ENCODE data around the gene NASP. TPM values are rescaled to one million over a fixed set of nuclear protein-coding genes. Genes with fewer than 3 reads are reported as not detected.
A peak's percentile ranks its signal among the peaks of the same experiment; 100 is the strongest.

The NASP gene, protein sequence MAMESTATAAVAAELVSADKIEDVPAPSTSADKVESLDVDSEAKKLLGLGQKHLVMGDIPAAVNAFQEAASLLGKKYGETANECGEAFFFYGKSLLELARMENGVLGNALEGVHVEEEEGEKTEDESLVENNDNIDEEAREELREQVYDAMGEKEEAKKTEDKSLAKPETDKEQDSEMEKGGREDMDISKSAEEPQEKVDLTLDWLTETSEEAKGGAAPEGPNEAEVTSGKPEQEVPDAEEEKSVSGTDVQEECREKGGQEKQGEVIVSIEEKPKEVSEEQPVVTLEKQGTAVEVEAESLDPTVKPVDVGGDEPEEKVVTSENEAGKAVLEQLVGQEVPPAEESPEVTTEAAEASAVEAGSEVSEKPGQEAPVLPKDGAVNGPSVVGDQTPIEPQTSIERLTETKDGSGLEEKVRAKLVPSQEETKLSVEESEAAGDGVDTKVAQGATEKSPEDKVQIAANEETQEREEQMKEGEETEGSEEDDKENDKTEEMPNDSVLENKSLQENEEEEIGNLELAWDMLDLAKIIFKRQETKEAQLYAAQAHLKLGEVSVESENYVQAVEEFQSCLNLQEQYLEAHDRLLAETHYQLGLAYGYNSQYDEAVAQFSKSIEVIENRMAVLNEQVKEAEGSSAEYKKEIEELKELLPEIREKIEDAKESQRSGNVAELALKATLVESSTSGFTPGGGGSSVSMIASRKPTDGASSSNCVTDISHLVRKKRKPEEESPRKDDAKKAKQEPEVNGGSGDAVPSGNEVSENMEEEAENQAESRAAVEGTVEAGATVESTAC
- total RNA-seq (2014; rRNA removed; shearing (Covaris generic)) (210 and 267 TPM in 2 replicates), total RNA-seq (2022) (373 and 394 TPM in 2 replicates), Bru-seq, nascent RNA (percentile 98 among the genes with signal in this experiment), BruChase-seq, experiment 1, labeled RNA remaining after a 6-hour chase (percentile 98 among the genes with signal in this experiment), BruChase-seq, experiment 2, labeled RNA remaining after a 2-hour chase (percentile 98 among the genes with signal in this experiment)
- long read RNA-seq, transcript NASP-202 (14 exons, 1,538 nt): major isoform, 113 of 188 reads
- long read RNA-seq, transcript NASP-201 (15 exons, 3,207 nt): minor isoform, 20 of 188 reads
- long read RNA-seq, partial matches to known transcripts: 14 of 188 reads
- long read RNA-seq, other reads (novel, unspliced or antisense): 37 of 188 reads

DNA sequence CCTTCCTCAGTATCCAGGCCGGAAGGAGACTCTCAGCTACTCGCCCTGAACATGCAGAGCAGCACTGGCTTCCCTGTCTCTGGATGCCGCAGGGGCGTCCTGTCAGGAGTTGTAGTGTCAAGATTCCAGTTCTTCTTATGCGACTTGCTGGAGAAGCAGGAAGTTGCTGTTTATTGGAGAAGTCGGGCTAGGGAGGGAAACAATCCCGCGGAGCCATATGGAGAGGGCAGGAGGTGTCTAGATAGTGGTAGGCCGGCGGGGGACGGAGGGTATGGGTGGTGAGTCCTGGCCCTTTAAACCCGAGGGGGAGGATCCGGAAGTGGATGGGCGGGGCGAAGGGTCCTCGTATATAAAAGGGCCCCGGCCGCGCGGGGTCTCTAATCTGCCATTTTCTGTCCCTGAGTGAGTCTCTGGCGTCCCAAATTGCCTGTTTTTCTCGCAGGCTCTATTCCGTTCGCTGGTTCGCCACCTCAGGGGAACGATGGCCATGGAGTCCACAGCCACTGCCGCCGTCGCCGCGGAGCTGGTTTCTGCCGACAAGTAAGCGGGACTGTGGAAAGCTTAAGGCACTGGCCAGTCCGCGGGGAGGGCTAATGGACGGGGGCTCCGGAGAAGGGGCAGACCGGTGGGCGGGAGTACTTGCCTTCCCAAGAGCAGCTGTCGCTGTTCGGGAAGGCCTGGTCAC is at the start of gene NASP:
Gene NASP (plus strand): TSS at position 376 of the 685 bp plus-strand sequence. CDS start 106 bp downstream, at position 482.
- BruUV-seq (replicated peaks): TSS peak; percentile 77
- Histone ChIP-seq H3K9me2 (ENCODE audit: insufficient read depth, low read length) (no peaks in the 10 kb centered on the region), H3K9me3 (ENCODE audit: low read length) (no peaks in the 10 kb centered on the region), H2AFZ (ENCODE audit: low read length) (peak within 1 kb of the TSS; percentile 88; the same call in 1 of the 2 replicates), H4K20me1 (ENCODE audit: insufficient read depth, low read length) (peaks cover 26% of the 10 kb centered on the region), H3K27ac (ENCODE audit: low read depth, low read length, poor library complexity, severe bottlenecking) (peak within 1 kb of the TSS; percentile 83), H3K4me1 (ENCODE audit: insufficient read depth, low read length, poor library complexity, severe bottlenecking) (peaks cover 50% of the 10 kb centered on the region), H3K79me2 (ENCODE audit: insufficient read depth, low read depth, low read length) (peaks cover 50% of the 10 kb centered on the region), H3K4me2 (ENCODE audit: low read length) (peak within 1 kb of the TSS; percentile 97), H3K4me3 (ENCODE audit: low read depth, low read length, poor library complexity, severe bottlenecking) (peak within 1 kb of the TSS; percentile 99), H3K36me3 (ENCODE audit: insufficient read depth, low read length) (peaks cover 41% of the 10 kb centered on the region)
- ChIA-PET POLR2A (interaction anchor here (0.5 to 2.7 kb wide), 14 partner anchors 9 to 775 kb away, joined by 3 to 9 read pairs (median 4); partner anchors contain the start of genes AKR1A1, MMACHC, MUTYH and TESK2), CTCF (ENCODE audit: unreplicated experiment) (interaction anchor here (2.1 kb wide), 1 partner anchor 33 kb away, joined by 4 read pairs; the partner anchor contains the start of gene AKR1A1)
- DNase-seq (ENCODE audit: low spot score): peak; percentile 87
- TF ChIP-seq, protein P1, sequence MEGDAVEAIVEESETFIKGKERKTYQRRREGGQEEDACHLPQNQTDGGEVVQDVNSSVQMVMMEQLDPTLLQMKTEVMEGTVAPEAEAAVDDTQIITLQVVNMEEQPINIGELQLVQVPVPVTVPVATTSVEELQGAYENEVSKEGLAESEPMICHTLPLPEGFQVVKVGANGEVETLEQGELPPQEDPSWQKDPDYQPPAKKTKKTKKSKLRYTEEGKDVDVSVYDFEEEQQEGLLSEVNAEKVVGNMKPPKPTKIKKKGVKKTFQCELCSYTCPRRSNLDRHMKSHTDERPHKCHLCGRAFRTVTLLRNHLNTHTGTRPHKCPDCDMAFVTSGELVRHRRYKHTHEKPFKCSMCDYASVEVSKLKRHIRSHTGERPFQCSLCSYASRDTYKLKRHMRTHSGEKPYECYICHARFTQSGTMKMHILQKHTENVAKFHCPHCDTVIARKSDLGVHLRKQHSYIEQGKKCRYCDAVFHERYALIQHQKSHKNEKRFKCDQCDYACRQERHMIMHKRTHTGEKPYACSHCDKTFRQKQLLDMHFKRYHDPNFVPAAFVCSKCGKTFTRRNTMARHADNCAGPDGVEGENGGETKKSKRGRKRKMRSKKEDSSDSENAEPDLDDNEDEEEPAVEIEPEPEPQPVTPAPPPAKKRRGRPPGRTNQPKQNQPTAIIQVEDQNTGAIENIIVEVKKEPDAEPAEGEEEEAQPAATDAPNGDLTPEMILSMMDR (conservative IDR thresholded peaks at IDR 0.05; ENCODE audit: low read length): no peak
- TF ChIP-seq EZH2phosphoT487 (IDR thresholded peaks at IDR 0.05; ENCODE audit: borderline replicate concordance, low read depth, low read length): no peak
- intact Hi-C loops (cut with micrococcal nuclease; ENCODE audit: unreplicated experiment): loop anchor here (1.0 to 5.0 kb wide), 4 partner anchors 63 to 258 kb away; partner anchors contain the start of genes MUTYH, PRDX1 and TOE1

DNA sequence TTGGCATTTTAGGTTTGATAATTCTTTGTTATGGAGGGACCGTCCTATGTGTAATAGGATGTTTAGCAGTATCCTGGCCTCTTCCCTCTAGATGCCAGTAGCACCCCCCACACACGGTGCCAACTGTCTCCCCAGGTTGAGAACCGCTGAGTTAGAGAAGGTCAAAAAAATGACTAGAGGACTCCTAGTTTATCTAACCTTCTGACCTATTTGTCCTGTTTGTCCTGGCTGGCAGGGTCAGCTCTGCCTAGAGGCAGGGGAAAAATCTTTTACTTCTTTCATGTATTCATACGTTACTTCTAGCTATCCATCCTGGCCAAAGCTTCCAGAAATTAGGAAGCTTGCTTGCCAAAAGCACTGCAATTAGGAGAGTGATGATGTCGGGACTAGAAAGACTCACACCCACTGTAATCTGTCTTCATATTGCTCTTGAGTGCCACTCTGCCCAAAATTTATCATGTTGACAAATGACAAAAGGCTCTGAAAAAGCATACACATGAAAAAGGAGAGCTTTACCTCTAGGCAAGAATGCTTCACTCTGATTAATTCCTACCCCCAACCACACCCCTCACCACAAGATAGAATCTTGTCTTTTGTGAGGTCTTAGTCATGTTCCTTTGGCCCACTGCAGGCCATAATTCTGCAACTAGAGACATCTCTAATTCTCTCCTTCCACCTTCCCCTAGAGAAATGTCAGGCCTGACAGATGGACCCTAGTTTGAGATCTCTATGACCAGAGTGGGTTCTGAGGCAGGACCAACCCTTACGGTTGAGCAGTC is 47.7 kb upstream of the NASP start:
- ChIA-PET POLR2A (interaction anchor here (0.7 to 1.2 kb wide), 4 partner anchors 14 to 173 kb away, joined by 3 read pairs; partner anchors contain the start of gene PRDX1), CTCF (ENCODE audit: unreplicated experiment) (interaction anchor here (1.3 kb wide), 1 partner anchor 14 kb away, joined by 3 read pairs; the partner anchor contains the start of gene PRDX1)
- Histone ChIP-seq H3K4me1 (ENCODE audit: insufficient read depth, low read length, poor library complexity, severe bottlenecking) (no peaks in the 10 kb centered on the region), H4K20me1 (ENCODE audit: insufficient read depth, low read length) (no peaks in the 10 kb centered on the region), H3K79me2 (ENCODE audit: insufficient read depth, low read depth, low read length) (no peaks in the 10 kb centered on the region), H3K36me3 (ENCODE audit: insufficient read depth, low read length) (no peaks in the 10 kb centered on the region), H3K4me3 (ENCODE audit: low read depth, low read length, poor library complexity, severe bottlenecking) (no peak overlapping the region), H3K27ac (ENCODE audit: low read depth, low read length, poor library complexity, severe bottlenecking) (no peak overlapping the region), H2AFZ (ENCODE audit: low read length) (no peak overlapping the region), H3K9me3 (ENCODE audit: low read length) (no peaks in the 10 kb centered on the region), H3K9me2 (ENCODE audit: insufficient read depth, low read length) (no peaks in the 10 kb centered on the region), H3K4me2 (ENCODE audit: low read length) (no peak overlapping the region)
- BruUV-seq (replicated peaks): no TSS peak
- intact Hi-C loops (cut with micrococcal nuclease; ENCODE audit: unreplicated experiment): no loop called here
- DNase-seq (ENCODE audit: low spot score): no peak
- TF ChIP-seq, protein P1 (conservative IDR thresholded peaks at IDR 0.05; ENCODE audit: low read length): no peak
- no peak for TF ChIP-seq EZH2phosphoT487 (IDR thresholded peaks at IDR 0.05; ENCODE audit: borderline replicate concordance, low read depth, low read length)

Data from OCI-LY7 (cell line).